Cardiac septum (tissue), 1 donor: ENCODE results near the gene YLPM1. TPM values are rescaled to one million over a fixed set of nuclear protein-coding genes. Genes with fewer than 3 reads are reported as not detected.

Source experiments
- DNase-seq: peaks from one replicate; pipeline ENCODE4 v3.0.0-alpha.2; 2020; ENCODE audit warnings: low spot score
- intact Hi-C: fragments of 100-400 bp; cut with DNase I; formaldehyde crosslinking; loops from one replicate; pipeline ENCODE4 v1.14.0; 2022
- total RNA-seq: library from RNA; stranded (reverse); fragmentation: NEBNext Ultra II Directional; extraction: Animal tissue kit (Norgen Biotek cat#: 25700); gene quantifications from one replicate; pipeline ENCODE4 v1.2.1, GENCODE V29; 2021
- donor health status: DM: no; HTN: no; CAD: no.

Gene YLPM1
- total RNA-seq, 1 donor from 2014 or later = 40.8 TPM

DNA sequence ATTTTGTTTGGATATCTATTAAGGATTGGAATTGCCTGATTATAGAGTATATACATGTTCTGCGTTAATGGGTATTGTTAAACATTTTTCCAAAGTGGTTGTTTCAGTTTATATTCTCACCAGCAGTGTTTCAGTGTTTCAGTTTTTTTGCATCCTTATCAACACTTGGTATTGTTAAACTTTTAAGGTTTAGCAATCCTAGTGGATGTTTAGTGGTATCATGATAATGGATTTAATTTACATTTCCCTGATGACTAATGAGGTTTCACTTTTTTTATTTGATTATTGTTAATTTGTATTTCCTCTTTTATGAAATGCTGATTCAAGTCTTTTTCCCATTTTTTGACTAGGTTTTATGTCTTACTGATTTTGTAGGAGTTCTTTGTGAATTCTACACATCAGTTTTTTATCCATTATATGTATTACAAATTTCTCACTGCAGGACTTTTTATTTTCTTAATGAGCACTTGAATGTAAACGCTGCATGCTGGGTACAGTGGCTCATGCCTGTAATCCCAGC, 23.7 kb downstream of the YLPM1 start:
- intact Hi-C loops = no loop called here
- no peak for DNase-seq

GRCh38 chr14:74792249-74793039, 29.3 kb downstream of the YLPM1 start:
- intact Hi-C loops = no loop called here
- DNase-seq = no peak

DNA sequence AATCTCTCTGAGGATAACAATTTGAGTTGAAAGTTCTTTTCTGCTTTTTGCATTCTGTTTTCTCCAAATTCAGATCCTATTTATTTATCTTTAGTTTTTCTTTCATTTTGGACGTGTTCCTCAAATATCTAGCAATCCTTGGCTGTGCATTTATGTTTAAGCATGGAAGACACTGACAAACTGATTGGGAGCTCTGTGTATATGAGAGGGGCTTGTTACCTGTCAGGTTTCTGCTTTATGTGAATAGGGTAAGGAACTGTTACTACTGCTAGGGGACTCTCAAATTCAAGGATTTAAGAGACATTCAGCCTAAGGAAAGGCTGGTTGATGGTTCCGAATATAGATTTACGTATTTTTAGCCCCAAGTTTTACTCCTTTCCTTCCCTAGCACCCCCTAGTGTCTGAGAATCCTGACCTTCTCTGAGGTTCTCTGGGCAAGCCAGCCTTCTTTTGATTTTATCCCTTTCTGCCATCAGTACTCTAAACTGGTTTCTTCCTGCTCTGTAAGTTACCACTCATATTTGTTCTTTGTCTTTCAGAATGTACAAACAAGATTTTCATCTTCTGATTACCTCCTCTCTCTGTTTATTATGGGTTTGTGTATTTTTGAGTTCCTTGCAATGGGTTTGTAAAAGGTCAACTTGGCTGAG, 30.5 kb downstream of the YLPM1 start:
- no peak for DNase-seq
- intact Hi-C loops = no loop called here

- intact Hi-C loops = no loop called here
- DNase-seq = no peak
Observed at GRCh38 chr14:74794947-74795346, 31.8 kb downstream of the YLPM1 start.

DNA sequence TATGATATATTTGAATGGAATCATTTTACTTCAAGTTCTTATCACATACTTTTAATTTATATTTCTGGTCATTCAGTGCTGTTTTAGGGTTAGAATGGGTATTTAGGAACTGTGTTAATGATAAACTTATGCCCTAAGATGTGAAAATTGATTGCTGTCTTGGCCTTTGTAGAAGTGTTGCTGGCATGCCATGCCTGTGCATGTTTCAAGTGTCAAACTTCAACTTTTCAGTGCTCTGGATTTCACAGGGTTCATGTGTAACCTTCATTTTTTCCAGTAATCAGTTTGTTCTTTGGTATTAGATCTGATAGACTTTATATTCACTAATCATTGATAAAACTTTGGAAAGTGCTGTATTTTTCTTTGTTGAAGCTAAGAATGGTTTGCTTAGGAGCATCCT, 36.6 kb downstream of the YLPM1 start:
- DNase-seq = no peak
- intact Hi-C loops = loop anchor here (5.0 kb wide), 1 partner anchor 187 kb away; the partner anchor contains the start of gene LTBP2

DNA sequence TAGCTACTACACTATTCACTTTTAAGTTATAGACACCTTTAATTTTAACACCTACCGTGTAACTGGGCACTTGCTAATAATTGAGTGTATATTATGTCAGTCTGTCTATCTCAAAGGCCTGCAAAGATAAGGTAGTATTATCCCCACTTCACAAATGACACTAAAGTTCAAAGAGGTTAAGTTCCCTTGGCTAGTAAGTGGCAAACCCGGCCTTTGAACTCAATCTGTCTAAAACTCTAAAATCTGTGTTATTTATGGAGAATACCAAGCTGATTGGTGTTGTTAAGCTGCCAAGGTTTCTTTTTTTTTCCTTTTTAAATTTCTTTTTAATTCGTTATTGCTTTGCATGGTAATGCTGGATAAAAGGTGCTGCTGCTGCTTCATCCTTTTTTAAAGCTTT, 37.7 kb downstream of the YLPM1 start:
- intact Hi-C loops = loop anchor here (5.0 kb wide), 1 partner anchor 188 kb away; the partner anchor contains the start of gene LTBP2
- DNase-seq = no peak

DNA sequence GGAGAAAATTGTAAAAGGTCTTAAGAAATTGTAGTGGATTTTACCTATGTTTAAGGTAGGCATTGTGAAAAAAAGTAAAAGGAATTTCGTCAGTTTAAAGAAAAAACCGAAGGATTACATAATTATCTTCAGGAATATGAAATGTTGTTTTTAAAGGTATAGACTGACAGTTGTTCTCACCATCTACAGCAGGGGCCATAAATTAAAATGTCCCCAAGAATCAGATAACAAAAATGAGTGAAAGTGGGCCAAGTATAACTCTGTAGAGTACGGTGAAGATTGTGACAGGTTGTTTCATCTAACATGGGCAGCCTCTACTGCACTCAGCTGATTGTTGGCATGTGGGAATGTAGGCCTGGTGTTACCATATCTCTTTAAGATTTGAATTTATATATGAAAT, 38.3 kb downstream of the YLPM1 start:
- DNase-seq = no peak
- intact Hi-C loops = loop anchor here (5.0 kb wide), 1 partner anchor 189 kb away; the partner anchor contains the start of gene LTBP2

- no peak for DNase-seq
- intact Hi-C loops = loop anchor here (5.0 kb wide), 1 partner anchor 192 kb away; the partner anchor contains the start of gene LTBP2
Observed at GRCh38 chr14:74804219-74804825, 41.2 kb downstream of the YLPM1 start.

GRCh38 chr14:74807853-74808545, 44.9 kb downstream of the YLPM1 start:
- no peak for DNase-seq
- intact Hi-C loops = no loop called here

GRCh38 chr14:74816124-74816523, 53.0 kb downstream of the YLPM1 start:
- no peak for DNase-seq
- intact Hi-C loops = no loop called here

- DNase-seq = no peak
- intact Hi-C loops = no loop called here
Observed at GRCh38 chr14:74820288-74820687, 57.2 kb downstream of the YLPM1 start.

DNA sequence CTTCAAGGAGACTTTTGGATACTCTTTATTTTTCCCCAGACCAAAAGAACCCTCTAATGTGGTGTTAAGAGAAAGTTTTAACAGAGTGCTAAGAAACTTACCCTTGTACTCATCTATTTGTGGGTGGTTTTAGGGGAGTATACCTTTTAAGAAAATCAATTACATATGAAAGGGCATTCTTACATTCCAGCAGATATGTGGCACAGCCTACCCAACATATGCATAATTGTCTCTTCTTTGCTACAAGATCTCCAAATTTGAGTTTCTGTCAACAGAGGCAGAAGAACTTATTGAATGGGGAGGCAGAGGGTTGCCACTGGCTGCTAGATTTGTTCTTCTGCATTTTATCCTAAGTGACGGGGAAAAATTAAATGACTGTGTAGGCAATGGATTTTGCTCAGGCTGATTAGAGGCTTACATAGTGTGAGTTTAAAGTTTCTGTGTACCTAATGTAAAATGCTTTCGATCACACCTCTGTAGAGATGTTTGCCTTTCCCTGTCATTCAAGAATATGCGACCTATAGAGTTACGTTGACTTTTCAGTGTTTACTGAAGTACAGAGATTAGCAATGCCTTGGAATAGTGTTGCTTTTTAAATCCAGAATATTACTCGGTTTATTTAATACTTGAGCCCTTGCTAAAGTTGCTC, 58.3 kb downstream of the YLPM1 start:
- no peak for DNase-seq
- intact Hi-C loops = no loop called here

- intact Hi-C loops = no loop called here
- no peak for DNase-seq
Observed at GRCh38 chr14:74824997-74825396, 61.9 kb downstream of the YLPM1 start.

GRCh38 chr14:74826574-74826973, 63.5 kb downstream of the YLPM1 start:
- intact Hi-C loops = no loop called here

GRCh38 chr14:74829251-74829650, 66.1 kb downstream of the YLPM1 start:
- intact Hi-C loops = no loop called here
- DNase-seq = no peak

More at GRCh38 chr14:74826574-74826973, 63.5 kb downstream of the YLPM1 start:
- no peak for DNase-seq

GRCh38 chr14:74832849-74833248, 69.7 kb downstream of the YLPM1 start:
- intact Hi-C loops = no loop called here
- no peak for DNase-seq

DNA sequence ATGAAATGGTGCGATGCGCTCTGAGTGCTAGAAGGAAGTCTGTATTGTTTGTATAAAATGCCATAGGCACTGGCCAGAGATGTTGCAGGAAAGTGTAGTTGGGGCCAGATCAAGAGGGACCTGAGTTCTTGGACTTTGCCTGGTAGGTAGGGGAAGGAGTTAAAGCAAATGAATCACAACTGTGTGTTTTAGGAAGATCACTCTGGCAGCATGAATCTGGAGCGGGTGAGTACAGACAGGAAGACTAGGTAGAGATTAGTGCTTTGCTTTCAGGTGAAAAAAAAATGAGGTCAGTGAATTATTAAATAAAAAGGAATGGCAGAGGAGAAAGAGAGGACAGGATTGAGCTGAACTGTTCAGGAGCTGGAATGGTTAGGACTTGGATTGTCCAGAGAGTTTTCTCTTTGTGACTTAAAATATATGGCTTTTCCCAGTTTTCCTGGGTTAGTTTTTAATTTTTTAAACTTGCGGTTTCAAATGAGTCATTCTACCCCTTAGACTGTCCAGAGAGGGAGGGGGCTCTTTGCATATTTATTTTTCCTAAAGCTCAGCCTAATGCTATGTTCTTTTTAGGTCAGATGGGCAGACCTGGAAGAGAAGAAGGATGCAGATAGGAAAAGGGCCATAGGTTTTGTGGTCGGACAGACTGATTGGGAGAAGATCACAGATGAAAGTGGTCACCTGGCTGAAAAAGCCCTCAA, 71.7 kb downstream of the YLPM1 start:
- DNase-seq = no peak
- intact Hi-C loops = no loop called here

- intact Hi-C loops = no loop called here
- no peak for DNase-seq
Observed at GRCh38 chr14:74835645-74836250, 72.6 kb downstream of the YLPM1 start.
